GM21619 (cell line): ENCODE measurements around the gene PNKD.
A peak's percentile ranks its signal among the peaks of the same experiment; 100 is the strongest.

ENCODE experiments used
- ATAC-seq: cut with Tn5 transposase; IDR thresholded peaks from one replicate; pipeline ENCODE4 v1.9.1; 2021; ENCODE audit not compliant: unreplicated experiment

Gene PNKD

DNA sequence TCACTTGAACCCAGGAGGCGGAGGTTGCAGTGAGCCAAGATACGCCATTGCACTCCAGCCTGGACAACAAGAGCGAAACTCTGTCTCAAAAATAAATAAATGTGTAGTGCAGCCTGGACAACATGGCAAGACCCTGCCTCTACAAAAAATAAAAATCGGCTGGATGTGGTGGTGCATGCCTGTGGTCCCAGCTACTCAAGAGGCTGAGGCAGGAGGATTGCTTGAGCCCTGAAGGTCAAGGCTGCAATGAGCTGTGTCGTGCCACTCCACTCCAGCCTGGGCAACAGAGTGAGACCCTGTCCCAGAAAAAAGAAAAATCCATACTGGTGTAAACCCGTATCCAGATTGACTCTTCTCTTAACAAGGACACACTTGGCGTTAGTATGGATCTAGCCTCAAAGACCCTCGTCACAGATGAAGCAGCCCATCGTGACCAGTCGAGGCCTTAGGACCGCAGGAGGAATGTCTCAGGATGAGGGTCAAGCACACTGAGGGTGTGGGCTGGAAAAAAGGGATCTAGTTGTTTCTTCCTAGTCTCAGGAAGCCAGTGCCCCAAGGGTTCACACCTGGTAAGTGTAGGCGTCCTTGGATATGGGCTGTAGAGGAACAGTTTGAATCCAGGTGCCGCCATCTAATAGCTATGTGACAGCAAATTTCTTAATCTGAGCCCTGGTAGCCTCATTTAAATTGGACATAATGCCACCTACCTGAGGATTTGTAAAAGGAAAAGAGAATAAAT lies 13.5 kb upstream of the PNKD start:
- ATAC-seq: no peak

- ATAC-seq: peak; percentile 78
Measured at GRCh38 chr2:218257390-218257981, 12.8 kb upstream of the PNKD start.

DNA sequence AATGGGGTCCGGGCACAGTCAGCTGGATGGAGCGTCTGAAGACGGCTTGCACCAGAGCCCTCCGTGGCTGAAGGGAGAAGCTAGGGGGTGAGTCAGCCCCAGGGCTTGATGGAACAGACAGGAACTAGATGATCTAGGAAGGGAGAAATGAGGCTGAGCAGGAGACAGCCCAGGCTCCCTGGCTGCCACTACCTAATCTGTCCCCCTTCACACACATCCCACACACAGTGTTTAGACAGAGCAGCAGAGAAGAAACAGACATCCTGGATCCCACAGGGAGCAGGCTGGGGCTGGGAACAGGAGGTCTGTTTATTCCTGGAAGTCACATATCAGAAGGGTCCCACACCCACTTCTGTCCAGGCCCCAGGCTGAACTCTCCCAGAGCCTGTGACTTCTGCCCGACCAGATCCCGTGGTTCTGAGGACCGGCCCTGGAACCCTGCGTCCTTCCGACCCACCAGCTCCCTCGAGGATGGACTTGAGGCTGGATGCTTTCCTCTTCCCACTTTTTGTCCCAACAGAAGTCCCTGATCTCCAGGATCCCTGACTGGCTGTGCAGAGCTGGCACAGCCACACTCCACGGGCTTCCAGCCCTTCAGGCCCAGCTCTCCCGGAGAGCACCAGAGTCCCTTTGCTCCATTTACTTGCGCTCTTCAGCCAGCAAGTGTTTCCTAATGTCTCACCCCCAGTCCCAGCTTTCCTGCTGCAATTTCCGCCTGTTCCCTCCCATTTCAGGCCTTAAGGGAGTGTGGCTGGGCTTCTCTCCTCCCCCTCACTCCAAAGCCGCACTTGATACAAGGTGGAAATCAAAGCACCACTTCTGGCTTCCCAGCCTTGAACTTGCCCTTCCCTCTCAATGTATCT lies 11.0 kb upstream of the PNKD start:
- no peak for ATAC-seq

DNA sequence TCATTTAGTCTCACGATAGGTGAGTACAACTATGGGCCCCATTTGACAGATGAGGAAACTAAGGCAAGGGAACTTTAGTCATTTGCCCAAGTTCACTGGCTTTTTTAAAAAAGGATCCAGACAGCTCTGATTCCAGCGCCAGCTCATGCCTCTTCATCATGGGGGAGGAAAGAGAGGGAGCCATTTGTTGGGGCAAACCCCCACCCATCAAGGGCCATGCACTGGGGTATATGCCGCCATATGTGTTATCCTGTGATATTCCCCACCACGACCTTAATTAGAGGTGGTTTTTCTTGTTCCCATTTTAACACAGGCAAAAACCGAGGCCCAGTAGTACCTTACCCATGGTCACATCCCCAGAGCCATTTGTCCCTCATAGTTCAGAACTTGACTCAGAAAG lies 10.2 kb upstream of the PNKD start:
- no peak for ATAC-seq

GRCh38 chr2:218260742-218261422 lies 9.4 kb upstream of the PNKD start, which contains the start of gene GPBAR1:
Gene GPBAR1, plus strand, starts transcription at chr2:218261015. Its CDS starts 1,710 bp downstream, at chr2:218262725.
- no peak for ATAC-seq

DNA sequence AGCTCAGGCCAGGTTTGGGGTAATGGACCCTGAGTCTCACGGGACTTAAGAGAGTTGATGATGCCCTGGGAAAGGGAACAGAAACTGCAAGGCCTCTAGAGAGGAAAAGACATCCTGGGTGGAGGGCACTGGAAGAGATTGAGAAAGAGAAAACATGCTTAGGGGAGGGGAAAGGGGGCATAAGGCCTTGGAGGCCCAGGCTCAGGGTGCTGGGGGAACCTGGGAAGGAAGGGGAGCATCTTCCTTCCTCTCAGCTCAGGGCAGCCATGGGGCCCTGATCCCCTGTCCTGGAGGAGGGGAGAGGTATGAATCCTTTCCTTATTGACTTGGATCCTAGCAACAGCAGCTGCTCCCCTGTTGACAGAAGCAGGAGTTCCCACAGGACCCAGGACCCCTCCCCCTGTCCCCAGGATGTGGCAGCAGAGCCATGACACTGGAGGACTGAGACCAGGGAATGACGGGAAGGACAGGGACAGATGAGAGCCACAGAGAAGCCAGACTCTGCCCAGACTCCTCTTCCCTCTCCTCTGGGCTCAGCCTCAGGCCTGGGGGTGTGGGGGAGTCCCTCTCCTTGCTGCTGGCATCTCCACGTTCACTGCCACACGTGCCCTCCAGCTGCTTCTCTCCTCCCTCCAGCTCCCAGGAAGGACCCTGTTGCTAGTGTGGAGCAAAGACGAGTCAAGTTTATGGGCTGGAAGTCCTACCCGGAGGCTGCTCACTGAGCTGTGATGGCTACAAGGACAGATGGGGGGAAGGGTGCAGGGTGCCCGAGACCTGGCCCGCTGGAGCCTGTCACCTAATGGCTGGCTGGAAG lies 8.7 kb upstream of the PNKD start:
- ATAC-seq: no peak

- no peak for ATAC-seq
Measured at GRCh38 chr2:218262237-218262600, 8.1 kb upstream of the PNKD start.

DNA sequence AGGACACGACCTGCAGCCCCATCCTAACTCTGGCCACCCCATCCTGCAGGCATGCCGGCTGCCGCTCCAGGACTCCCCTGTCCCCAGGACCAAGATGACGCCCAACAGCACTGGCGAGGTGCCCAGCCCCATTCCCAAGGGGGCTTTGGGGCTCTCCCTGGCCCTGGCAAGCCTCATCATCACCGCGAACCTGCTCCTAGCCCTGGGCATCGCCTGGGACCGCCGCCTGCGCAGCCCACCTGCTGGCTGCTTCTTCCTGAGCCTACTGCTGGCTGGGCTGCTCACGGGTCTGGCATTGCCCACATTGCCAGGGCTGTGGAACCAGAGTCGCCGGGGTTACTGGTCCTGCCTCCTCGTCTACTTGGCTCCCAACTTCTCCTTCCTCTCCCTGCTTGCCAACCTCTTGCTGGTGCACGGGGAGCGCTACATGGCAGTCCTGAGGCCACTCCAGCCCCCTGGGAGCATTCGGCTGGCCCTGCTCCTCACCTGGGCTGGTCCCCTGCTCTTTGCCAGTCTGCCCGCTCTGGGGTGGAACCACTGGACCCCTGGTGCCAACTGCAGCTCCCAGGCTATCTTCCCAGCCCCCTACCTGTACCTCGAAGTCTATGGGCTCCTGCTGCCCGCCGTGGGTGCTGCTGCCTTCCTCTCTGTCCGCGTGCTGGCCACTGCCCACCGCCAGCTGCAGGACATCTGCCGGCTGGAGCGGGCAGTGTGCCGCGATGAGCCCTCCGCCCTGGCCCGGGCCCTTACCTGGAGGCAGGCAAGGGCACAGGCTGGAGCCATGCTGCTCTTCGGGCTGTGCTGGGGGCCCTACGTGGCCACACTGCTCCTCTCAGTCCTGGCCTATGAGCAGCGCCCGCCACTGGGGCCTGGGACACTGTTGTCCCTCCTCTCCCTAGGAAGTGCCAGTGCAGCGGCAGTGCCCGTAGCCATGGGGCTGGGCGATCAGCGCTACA lies 7.4 kb upstream of the PNKD start:
- ATAC-seq: no peak

DNA sequence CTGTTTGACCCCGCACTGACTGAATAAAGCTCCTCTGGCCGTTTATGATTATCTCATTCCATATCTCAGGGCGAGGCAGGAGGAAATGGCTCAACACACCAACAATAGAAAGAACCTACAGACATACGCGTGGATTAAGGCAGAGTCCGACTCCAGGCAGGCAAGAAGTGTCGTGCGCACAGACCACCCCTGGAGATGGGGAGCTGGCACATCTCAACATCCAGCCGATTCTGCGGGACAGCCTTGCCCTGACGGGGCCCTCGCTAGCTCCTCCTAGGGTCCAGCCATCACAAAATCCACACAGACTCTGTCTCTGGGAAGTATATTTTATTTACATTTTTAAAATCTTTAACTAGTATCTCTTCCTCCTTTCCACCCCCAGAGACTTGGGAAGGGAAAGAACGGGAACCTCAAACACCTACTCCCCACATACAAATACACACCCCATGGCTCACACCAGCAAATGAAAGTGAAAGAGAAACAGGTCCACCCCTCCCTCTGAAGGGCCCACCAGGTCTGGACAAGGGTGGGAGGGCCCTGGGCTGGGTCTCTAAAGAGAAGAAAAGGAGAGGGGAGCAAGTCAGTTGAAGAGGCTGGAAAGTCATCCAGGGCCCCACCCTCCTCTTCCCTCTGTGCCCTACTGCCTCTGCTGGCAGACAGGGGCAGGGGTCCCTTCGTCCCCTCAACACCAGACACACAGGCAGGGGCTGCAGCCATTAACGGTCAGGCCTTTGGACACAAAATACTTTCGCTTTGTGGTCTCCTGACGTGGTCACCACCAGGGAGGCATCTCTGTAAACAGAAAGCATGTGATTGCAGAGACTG lies 6.3 kb upstream of the PNKD start:
- no peak for ATAC-seq

DNA sequence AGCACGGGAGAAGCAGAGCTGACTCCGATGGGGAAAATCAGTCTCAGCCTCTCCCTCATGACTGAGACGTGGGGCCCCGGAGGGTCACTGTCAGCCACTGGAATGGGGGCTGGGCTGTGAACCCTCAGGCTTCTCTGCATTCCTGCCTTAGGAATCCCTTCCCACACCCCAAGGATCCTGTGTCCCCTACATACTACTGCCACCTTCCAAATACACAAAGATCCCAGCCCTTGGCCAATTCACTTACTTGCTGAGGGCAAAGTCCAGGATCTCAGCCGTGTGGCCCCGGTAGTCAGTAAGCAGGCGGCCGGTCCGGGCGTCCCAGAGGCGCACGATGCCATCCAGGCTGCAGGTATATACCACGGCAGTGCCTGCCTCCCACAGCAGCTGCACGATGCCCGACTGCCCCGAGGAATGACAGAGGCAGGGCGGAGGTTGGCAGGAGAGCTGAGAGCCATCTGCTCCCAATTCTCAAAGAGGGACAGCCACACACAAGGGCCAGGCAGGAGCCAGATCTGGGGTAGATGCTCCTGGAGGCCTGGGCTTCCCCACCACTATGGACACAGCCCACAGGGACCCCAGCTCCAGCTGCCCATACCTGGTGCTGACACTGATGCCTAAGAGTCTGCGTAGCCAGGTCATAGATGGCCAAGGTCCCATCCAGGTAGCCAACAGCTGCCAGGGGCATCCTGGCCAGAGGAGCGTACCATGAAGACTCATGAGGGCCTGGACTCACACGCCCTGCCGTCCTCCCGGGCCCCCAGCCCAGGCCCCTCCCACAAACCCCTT lies 5.4 kb upstream of the PNKD start:
- ATAC-seq: no peak

- ATAC-seq: no peak
Measured at GRCh38 chr2:218265626-218266025, 4.7 kb upstream of the PNKD start.

DNA sequence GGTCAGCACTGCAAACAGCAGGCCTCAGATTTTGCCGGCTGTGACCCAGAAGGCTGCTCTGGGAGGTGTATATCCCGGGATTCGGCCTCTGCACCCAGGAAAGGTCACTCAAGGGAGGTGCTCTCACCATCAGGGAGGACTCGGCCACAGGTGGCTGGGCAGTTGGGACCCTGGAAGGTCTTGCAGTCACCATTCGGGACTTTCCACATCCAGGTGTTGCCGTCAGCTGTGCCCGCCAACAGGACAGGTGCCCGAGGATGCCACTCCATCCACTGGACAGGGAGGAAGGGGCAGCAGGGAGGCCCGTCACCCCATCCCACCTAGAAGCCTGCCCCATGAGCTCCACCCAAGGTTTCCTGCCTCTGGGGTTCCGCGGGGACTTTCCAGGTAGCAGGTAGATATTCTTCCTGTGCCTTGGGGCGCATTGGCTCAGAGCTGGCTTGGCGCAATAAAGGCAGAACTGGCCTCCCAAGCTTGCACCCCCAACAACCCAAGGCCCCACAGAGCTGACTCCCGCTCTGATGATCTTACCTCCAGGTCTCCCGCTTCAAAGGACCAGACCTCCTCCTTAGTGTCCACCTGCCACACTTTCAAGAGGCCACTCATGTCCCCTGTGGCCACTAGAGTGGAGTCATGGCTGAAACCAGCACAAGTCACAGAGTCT lies 3.9 kb upstream of the PNKD start:
- no peak for ATAC-seq

GRCh38 chr2:218267259-218267658 lies 3.1 kb upstream of the PNKD start:
- no peak for ATAC-seq

- ATAC-seq: no peak
Measured at GRCh38 chr2:218270721-218271486, 585 bp downstream of the PNKD start.

GRCh38 chr2:218271487-218271797 lies 1.1 kb downstream of the PNKD start:
- ATAC-seq: no peak

- ATAC-seq: no peak
Measured at GRCh38 chr2:218271865-218272530, 1.7 kb downstream of the PNKD start.
